Transverse colon (tissue), 4 donors: Measurements from ENCODE around the gene TAS1R1.

Source experiments
- EP300 ChIP-seq: sonication (generic); formaldehyde crosslinking; IDR thresholded peaks from one replicate; pipeline ENCODE4 v1.6.1; 2017; ENCODE audit warnings: antibody characterized with exemption, low read depth
- POLR2A ChIP-seq: fragments of 450-650 bp; IDR thresholded peaks from one replicate; pipeline ENCODE4 v1.6.1; 2016; ENCODE audit warnings: antibody characterized with exemption, mild to moderate bottlenecking, moderate library complexity
- POLR2AphosphoS5 ChIP-seq, 3 donors: sonication (generic); formaldehyde crosslinking; IDR thresholded peaks; one replicate each; pipeline ENCODE4 v1.6.1; 2016; ENCODE audit warnings: antibody characterized with exemption in 3 of 3
- TF ChIP-seq, protein P1 (sequence below), 5 experiments: fragments of 200-600 bp in 3 of 5; fragments of 450-650 bp in 2 of 5; sonication (generic) in 3 of 5; IDR thresholded peaks; 1 replicate in 2 of 5; 2 replicates in 3 of 5; pipeline ENCODE4 v1.5.1; 2016 to 2017; ENCODE audit warnings: antibody characterized with exemption in 5 of 5, inconsistent platforms in 3 of 5, mild to moderate bottlenecking in 2 of 5, moderate library complexity in 1 of 5

GRCh38 chr1:6554031-6554906 is 838 bp upstream of the TAS1R1 start, which contains the start of gene NOL9:
- TF ChIP-seq POLR2AphosphoS5 (IDR thresholded peaks at IDR 0.05) (peak; percentile 34 to 69 (median 40)), POLR2A (peak; percentile 26), EP300 (no peak)
- TF ChIP-seq, protein P1, sequence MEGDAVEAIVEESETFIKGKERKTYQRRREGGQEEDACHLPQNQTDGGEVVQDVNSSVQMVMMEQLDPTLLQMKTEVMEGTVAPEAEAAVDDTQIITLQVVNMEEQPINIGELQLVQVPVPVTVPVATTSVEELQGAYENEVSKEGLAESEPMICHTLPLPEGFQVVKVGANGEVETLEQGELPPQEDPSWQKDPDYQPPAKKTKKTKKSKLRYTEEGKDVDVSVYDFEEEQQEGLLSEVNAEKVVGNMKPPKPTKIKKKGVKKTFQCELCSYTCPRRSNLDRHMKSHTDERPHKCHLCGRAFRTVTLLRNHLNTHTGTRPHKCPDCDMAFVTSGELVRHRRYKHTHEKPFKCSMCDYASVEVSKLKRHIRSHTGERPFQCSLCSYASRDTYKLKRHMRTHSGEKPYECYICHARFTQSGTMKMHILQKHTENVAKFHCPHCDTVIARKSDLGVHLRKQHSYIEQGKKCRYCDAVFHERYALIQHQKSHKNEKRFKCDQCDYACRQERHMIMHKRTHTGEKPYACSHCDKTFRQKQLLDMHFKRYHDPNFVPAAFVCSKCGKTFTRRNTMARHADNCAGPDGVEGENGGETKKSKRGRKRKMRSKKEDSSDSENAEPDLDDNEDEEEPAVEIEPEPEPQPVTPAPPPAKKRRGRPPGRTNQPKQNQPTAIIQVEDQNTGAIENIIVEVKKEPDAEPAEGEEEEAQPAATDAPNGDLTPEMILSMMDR (IDR thresholded peaks at IDR 0.05), result peak; percentile 96 to 98 (median 97)
